Pericardium fibroblast (primary cell): Measurements from ENCODE around the gene COX7B. TPM values are rescaled to one million over a fixed set of nuclear protein-coding genes. Genes with fewer than 3 reads are reported as not detected.

Experiments
- total RNA-seq: library from RNA; depleted of rRNA; stranded (reverse); fragments of >200 nt; gene quantifications from 2 replicates; pipeline ENCODE4 v1.2.3, GENCODE V29; 2015

Gene COX7B
- total RNA-seq = 217 and 273 TPM in 2 replicates

DNA sequence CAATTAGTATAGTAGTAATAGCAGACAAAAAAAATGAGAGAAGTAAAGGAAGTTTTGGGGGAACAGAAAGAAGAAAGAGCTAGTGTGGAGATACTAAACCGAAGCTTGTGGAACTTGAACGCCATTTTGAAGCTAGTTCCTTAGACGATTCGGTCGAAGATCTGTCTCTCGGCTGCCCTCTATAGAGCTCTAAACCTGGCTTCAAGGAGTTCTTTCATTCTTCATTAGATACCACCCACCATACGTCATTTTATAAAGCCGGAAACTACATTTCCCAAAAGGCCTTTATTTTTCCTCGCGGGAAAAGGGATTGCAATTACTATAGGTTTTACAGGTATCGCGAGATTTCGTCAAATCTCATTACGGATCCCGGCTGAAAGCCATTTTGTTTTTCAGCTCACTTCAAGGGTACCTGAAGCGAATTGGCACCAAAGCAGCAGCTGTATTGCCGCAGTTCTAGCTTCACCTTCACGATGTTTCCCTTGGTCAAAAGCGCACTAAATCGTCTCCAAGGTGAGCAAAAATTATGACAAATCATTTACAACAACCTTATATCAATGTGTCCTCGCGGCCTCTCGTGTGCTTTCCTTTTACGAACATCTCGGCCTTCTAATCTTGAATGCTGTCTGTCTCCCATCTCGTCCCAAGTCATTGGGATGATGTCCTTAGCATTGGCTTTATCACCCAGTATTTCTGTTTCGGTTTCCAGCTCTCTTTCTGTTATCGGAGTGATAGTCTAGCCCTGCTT lies at the start of gene COX7B:
Gene COX7B, plus strand, starts transcription at position 388 of the 748 bp plus-strand sequence. Its CDS starts 86 bp downstream, at position 474.

GRCh38 chrX:77894921-77895886 lies 4.1 kb upstream of the COX7B start, which contains the start of gene MAGT1:
MAGT1 (minus strand) TSS chrX:77895435; CDS start chrX:77895410, 25 bp downstream.

GRCh38 chrX:77910108-77910840 lies 11.0 kb downstream of the COX7B start, which contains the start of gene ATP7A:
ATP7A (plus strand) TSS chrX:77910693; CDS start chrX:77971642, 60,949 bp downstream.

Other genes starting within 250 kb of the COX7B start
- gene ATRX, start 113.3 kb upstream of the COX7B start, total RNA-seq = 51.6 and 68.4 TPM in 2 replicates
- gene MAGT1, start 4.0 kb upstream of the COX7B start, total RNA-seq = 35.5 and 43.3 TPM in 2 replicates
- gene ATP7A, start 11.2 kb downstream of the COX7B start, total RNA-seq = 5.3 and 6.2 TPM in 2 replicates
- not detected in 2 replicates for gene PGAM4, start 70.2 kb downstream of the COX7B start, total RNA-seq
- 178 and 423 TPM in 2 replicates for gene PGK1, start 204.8 kb downstream of the COX7B start, total RNA-seq
- gene TAF9B, start 240.2 kb downstream of the COX7B start, total RNA-seq = 9.5 and 18.1 TPM in 2 replicates